GF-D8 (cell line): Measurements from ENCODE around the gene TRA2A.
"Not testable (repeated sequence)": the region's sequence is repeated elsewhere in the genome, so short reads cannot be mapped to it uniquely, and the experiment has no call there.

ENCODE experiments used
- DNase-seq: peaks from one replicate; lab custom pipeline; 2025; lab: John Stamatoyannopoulos, UW

The TRA2A gene

DNA sequence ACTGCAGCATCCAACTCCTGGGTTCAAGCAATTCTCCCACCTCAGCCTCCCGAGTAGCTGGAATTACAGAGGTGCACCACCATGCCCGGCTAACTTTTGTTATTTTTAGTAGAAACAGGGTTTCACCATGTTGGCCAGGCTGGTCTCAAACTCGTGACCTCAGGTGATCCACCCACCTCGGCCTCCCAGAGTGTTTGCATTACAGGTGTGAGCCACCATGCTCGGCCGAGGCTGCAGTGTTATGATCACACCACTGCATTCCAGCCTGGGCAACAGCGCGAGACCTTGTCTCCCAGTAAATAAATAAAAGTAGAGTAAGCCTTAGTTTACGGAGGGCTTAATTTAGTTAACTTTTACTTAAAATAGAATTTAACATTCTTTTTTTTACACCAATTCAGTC, 37.8 kb downstream of the TRA2A start:
- DNase-seq, result no peak

DNA sequence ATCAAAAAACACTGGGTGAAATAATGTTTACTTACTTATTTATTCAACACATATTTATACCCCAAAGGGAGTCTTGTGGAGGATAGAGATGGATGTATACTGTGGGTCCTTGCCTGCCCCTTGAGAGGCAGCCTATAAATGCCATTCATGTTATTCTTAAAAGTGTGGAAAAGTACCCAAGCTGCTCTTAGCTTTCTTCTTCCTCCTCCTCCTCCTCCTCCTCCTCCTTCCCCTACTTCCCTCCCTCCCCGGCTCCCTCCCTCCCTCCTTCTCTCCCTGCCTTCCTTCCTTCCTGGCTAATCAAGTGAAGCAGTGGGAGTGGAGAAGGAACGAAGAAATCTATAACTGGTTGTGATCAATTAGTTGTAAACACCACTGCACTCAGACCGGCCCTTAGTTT, 40.3 kb downstream of the TRA2A start:
- no peak for DNase-seq

DNA sequence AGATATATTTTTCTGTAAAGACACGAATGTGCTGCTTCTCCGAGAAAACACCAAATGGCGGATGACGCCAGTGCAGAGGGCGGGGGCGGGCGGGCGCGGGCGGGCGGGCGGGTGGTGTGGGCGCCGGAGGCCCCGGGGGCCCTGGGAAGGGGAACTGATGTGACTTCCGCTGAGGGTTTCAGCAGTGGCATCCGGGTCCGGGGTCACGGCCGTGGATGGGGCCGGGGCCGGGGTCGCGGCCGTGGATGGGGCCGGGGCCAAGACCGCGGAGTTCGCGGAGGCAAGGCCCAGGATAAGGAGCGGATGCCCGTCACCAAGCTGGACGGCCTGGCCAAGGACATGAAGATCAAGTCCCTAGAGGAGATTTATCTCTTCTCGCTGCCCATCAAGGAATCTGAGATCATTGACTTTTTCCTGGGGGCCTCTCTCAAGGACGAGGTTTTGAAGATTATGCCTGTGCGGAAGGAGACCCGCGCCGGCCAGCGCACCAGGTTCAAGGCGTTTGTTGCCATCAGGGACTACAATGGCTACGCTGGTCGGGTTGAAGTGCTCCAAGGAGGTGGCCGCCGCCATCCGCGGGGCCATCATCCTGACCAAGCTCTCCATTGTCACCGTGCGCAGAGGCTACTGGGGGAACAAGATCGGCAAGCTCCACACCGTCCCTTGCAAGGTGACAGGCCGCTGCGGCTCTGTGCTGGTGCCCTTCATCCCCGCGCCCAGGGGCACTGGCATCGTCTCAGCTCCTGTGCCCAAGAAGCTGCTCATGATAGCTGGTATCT, 41.2 kb downstream of the TRA2A start:
- DNase-seq, result no peak

DNA sequence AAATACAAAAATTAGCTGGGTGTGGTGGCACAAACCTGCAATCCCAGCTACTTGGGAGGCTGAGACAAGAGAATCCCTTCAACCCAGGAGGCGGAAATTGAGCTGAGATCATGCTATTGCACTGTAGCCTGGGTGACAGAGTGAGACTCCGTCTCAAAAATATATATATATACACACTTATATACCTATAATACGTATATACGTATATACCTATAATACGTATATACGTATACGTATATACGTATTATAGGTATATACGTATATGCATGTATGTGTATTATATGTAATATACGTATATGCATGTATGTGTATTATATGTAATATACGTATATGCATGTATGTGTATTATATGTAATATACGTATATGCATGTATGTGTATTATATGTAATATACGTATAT, 43.1 kb downstream of the TRA2A start:
- DNase-seq, result not testable (repeated sequence)

DNA sequence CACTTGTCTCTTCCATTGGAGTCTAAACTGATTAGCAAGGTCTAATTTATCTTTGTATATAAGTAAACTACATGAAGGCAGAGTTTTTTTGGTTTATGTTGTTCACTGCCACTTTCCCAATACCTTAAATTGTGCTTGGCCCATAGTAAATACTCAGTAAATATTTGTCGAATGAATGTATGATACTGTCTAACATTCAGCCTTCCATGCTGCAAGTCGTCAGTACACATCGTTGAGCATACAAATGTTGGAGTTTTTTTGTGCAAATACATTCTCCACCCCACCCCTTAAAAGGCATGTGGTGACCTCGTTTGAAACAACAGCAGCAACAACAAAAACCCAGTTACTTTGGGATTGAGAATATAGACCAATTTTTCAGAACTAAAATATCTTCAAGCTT, 44.1 kb downstream of the TRA2A start:
- DNase-seq, result no peak

DNA sequence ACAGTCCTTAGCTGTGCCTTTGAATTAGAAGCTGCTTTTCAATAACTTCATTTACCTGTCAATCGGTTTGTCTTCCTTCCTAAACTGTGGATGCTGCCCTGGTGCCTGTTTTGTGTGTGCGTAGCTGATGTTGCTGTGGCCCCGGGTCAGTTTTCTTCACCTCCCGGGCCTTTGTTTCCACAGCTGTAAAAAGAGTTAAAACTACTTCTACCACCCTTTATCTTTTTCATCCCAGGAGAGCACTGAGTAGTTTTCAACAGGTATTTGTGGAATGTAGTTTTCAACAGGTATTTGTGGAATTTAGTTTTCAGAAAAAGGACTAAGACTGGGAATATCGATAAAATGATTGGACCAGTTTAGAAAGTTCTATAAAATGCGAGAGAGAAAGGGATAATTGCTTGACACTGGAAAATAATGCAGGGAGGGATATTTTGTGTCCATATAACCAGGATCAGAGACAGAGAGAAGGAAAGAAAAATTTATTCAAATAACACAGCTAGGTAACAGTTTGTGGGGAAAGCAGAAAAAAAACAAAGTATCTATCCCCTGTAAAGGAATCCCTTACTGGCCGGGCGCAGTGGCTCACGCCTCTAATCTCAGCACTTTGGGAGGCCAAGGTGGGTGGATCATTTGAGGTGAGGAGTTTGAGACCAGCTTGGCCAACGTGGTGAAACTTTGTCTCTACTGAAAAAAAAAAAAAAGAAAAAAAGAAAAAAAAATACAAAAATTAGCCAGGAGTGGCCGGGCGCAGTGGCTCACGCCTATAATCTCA, 45.6 kb downstream of the TRA2A start:
- DNase-seq, result no peak

DNA sequence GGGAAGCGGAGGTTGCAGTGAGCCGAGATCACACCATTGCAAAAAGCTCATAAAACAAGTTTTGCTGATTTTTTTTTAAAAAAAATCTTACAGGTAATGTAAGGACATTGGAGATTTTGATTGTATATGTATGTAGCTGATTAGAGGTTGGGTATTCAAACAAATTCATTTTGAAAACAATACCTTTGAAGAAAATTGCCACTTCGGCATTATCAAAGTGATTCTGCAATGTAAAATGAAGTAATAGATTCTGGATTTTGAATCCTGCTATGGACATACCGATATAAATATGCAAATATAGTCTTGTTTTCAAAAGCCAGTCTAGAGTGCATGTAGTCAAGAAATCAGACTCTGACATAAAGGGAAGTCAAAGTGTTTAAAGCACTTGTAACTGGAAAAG, 49.1 kb downstream of the TRA2A start:
- DNase-seq, result no peak

DNA sequence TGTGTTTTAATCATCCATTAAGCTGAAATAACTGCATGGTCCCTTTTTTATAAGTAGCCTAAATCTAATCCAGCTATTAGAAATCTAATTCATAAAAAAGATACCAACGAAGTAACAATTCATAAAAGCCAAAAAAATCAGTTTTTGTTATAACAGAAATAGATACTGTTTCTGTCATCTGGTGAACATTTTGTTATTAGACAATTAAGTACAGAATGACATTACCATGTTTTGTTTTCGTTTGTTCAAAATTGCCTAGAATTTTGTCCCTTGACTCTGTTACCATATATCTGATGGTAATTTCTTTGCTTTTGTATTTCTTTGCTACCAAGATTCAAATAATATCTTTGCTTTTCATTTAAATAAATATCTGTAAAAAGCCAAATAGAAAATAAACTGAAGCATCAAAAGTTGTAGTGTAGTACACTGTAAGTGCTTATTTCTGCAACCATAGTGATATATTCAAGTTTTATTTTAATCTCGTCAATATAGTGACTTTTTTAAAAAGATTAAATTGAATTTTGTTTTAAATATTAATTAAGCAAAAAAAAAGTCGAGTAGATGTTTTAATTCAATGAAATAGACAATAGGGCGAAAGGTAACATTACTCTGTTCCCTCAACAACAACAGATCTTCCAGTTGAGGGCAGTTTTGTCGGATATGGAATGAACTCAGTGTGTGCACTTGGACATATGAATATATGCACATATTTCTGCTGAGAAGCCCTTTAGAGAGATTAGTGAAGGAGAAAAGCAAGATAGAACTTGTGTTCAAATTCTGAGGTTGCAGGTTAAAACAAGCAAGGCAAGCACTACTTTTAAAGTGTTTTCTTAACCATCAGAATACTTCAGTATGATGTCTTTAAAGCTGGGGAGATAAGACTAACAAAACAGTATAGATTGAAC, 53.6 kb downstream of the TRA2A start:
- no peak for DNase-seq

DNA sequence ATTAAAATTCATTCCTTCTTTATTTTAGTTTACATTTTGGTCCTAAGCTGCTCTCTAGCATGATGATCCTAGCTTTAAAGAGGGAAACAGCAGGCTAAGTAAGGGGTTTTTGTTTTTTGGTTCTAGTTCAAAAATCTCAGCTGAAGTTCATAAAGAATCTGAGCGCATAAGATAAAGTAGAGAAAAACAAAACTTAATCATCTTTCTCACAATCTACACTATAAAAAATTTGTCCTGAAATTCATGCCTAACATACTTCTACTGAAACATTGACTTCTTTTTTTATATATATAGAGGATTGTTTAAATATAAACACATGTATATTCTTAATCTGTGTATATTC, 54.7 kb downstream of the TRA2A start:
- no peak for DNase-seq

DNA sequence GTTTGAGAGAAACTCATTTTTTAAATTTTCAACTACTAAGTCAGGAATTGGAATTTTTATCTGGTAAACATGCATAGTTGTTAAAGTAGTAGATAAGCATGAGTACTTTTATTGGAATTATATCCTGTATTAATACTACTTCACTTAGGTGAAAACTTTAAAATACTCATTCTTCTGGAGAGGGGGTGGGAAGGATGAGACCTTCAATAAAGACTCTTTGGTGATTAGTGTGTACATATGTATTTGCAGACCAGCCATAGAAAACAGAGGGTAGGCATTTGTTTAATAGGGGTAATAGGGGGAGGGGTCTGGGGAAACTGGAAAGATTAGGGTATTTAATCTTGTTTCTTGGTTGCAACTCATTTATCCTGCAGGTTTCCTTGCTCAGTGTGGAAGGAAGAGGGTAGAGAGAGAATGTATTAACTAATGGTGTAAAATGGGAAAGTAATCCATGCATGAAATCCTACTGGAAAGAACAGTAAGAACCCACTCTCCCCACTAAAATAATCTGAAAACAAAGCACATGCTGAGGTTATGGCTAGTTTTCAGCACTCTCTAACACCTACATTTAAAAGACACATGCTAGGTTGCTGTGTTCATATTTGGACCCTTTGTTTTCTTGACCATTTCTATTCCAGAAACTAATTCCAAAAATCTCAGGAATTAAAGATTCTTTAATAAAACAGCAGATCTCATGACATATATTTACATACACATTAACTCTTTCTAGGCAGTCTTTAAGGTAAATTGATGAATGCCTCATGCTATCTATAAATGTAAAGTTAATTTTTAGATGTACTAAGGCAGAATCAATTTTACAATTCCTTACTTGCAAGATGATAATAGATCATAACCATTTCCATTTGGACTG, 55.3 kb downstream of the TRA2A start:
- no peak for DNase-seq

DNA sequence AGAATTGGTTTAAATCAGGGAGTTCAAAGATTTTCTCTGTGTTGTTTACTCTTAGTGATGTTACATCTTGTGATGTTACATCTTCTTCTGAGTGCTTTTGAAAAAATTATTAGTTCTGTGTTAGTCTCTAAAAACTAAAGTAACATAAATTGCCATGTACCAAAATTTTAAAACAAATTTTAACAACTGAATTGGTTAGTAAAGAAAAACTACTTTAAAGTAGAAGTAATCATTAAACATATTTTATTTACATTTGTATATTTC, 56.3 kb downstream of the TRA2A start:
- DNase-seq, result no peak

DNA sequence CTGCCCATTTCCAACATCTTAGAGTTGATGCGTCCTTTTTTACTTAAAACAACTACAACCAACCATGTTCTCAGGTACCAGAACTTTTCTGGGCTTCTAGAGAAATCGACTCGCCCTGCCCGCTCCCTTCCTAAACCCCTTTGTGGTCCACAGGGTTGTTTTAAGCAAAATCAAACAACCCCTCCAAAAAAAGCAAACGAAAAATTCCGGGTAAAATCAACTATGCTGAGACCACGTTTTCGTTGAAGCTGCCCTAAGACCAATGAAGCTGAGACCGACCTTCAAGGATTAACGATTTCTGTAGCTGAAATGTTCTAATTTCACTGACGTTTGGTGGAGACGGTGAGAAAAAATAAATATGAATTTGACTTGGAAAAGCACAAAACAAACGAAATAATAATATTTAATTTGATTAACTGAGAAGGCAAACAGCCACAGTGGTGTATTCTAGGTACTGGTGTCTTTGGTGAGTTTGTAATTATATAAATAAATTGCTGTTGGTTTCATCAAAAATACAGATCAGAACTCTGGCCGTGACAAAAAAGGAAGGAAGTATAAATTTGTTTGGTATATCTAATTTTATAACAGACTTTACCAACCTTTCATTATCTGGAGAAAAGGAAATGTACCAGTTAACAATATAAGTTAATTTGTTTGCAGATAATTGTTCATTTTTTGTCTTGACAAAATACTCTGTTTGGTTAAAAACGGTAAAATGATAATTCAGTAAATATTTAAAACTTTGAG, 56.8 kb downstream of the TRA2A start:
- no peak for DNase-seq

DNA sequence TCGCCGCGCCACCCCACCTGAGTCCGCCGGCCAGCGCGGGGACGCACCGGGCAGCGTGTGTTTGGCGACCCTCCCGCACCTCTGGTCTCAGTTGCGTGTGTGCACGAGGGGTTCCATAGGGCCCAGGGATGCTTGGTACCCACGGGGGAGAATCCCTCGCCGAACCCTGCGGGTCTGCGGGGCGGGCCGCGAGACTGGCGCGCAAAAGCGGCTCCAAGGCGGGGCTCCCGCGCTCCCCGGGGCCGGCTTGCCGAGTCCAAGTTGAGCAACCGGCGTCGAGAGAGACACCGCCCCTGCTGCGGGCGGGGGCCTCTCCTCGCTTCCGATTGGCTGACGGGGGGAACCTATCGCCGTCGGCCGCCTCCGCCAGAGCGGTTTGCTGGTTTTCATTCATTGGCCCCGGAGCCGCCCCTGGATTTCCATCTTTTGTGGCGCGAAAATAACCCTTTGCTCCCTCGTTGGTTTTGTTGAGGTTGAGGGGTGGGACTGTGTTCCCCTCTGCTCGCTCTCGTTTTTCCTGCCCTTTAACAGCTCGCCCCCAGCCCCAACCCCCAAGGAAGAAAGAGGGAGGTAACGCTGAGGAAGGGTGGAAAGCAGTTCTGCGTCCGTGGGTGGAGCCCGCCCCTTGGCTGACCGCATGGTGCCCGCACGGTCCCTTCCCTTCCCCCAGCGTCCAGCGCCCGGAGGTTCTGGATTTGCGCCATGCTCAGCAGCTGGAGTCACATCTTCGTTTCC, 57.5 kb downstream of the TRA2A start:
- DNase-seq, result peak; percentile 24

DNA sequence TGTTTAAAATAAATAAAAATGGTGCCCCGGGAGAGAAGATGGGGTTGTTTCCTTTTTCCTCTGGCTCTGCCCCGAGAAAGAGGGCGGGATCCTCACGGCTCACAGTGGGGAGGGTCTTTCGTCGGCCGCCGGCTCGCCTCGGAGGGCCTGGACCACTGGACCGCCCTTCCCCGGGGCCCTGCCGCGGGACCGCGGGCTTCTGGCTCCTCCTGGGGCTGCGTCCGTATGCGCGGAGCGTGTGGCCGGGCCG, 58.0 kb downstream of the TRA2A start:
- DNase-seq, result no peak

DNA sequence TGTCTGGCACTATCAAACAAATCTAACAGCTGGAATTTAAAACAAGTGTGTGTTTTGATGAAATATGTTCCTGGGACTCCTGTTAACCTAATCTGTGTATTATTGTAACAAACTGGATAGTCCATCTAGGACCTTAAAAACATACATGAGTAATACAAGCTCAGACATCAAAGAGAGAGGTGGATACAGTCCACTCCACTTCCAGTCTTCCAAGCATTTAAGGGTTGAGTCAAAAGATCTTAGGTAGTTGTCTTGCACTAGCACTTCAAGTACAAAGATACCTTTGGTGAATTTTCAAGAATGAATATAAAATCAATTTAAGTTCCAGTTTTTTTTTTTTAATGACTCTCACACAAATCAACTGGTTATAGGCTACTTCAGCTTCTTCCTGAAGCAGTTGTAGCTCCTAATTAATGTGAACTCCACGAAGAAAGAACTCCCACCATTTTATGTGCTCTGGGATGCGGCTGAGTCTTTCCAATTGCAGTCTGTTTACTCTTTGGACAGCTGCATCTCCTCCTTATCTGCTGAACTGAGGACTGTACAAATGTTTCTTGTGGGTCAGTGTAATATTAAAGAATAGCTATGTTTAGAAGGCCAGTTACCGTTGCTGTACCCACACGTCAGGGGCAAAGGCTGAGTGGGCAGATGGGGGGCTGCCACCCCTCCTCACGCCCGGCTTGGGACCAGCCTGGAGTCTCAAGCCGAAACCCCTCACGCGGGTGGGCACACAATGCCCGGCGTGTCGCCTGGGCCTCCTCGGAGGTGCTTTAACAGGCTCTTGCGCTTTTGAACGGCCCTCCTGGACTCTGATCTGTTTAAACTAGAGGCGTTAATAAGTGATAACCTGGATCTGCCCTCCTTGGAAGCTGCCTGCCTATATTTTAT, 58.6 kb downstream of the TRA2A start:
- DNase-seq, result no peak

DNA sequence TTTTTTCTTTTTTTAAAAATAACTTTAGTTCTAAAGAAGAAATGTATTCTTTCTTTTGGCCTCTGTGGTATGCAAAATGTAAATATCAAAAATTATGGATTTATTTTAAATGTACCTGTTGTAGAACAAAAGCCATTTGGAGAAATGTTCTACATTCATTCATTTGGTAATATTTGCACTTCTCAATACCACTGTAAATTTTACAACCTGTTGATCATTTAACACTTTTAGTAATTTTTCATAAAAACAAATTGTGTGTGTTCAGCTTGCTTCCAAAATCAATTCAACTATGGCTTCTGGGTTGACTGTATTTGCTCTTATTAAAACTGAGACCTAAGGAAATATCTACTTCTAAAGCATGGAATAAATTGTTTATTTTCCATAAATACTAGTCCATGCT, 59.2 kb downstream of the TRA2A start:
- DNase-seq, result no peak

DNA sequence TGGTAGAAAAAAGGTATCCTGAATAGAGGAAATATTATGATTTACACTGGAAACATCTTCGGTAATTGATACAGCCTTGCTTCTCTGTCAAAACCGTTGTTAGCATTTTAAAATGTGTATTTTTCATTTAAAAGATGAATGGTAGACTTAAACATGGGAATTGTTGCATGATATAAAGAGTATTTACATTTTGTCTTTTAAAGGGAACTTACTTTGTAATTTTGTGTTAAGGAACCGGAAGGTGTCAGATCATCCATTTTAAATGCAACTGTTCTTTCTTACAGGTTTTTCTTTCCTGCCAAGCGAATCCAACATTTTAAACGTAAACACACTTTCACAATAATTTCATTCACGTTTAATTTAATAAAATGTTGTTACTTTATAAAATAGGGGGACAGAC, 59.7 kb downstream of the TRA2A start:
- peak; percentile 26 for DNase-seq

DNA sequence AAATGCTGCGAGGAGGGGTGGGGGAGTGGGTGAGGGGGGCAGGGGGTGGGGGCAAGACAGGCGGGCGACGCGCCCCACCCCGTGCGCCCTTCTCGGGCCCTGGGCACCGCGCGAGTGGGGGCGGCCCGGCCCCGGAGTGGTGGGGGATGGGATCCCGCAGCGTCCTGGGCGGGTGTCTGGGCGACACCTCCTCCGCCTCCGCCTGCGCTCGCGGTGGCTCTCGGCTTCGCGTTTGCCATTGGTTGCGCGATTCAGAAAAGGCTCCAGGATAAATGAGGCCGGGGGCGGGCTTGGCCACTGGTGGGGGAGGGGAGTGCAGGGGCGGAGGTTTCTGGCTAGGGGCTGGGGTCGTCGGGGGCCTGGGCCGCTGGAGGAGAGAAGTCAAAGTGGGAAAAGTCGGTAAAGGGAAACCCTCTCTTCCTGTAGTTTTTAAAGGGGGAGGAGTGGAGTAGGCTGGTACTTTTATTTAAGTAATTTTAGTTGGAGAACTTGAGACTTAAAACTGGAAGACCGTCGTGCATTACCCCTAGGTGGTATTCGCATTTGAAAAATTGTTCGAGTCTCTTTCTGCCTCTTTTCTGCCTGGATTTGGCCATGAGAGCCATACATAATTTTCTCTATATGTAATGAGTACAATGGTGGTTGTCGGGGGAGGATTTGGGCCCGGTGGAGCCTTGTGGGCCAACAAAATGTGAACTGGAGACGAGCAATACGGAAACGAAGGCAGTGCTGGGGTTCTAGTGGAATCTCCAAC, 60.5 kb downstream of the TRA2A start:
- DNase-seq, result peak; percentile 66
